HG03135 (cell line): ENCODE data around the gene EFNB3.
A peak's percentile ranks its signal among the peaks of the same experiment; 100 is the strongest.

ENCODE experiments used
- ATAC-seq: cut with Tn5 transposase; IDR thresholded peaks from one replicate; pipeline ENCODE4 v1.9.1; 2021; ENCODE audit warnings: mild to moderate bottlenecking, moderate library complexity; ENCODE audit not compliant: unreplicated experiment

Gene EFNB3, protein sequence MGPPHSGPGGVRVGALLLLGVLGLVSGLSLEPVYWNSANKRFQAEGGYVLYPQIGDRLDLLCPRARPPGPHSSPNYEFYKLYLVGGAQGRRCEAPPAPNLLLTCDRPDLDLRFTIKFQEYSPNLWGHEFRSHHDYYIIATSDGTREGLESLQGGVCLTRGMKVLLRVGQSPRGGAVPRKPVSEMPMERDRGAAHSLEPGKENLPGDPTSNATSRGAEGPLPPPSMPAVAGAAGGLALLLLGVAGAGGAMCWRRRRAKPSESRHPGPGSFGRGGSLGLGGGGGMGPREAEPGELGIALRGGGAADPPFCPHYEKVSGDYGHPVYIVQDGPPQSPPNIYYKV

DNA sequence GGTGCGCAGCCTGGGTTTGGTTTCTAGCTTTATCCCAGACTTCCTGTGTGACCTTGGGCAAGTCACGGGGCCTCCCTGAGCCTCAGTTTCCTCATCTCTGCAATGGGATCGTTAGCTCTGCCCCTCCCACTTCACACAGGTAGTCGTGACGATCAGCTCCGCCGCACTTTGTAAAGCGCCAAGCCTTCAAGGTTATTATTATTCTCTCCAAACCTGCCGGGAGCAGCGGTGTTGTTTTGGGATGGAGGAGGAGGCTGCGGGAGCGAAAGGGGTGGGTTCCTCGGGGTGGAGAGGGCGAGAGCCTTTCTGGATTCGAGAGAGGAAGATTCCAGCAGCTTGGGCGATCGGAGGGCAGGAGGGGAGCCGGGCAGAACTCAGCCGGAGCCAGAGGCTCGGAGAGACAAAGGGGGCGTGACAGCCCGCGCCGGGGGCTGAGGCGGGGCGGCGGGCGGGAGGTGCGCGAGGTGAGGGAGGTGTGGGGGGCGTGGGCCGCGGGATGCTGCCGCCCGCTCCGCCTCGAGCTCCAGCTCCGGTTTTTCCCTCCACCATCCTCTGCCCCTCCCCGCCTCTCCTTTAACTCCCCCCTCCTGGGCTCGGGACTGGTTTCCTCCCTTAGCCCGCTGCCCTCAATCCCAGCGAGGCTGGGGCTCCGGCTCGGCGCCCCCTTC is at the start of gene EFNB3:
Gene EFNB3 (plus strand): TSS at position 602 of the 668 bp plus-strand sequence. CDS start 397 bp downstream, outside the sequence.
- ATAC-seq = no peak

DNA sequence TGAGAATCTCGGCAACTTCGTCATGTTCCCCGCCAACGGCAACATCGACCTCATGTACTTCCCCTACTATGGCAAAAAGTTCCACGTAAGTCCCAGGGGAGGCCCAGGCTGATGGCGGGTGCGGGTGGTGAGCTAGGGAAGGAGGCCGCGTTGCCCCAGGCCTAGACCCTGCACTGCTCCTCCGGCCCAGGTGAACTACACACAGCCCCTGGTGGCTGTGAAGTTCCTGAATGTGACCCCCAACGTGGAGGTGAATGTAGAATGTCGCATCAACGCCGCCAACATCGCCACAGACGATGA is 49.5 kb upstream of the EFNB3 start:
- ATAC-seq = no peak

DNA sequence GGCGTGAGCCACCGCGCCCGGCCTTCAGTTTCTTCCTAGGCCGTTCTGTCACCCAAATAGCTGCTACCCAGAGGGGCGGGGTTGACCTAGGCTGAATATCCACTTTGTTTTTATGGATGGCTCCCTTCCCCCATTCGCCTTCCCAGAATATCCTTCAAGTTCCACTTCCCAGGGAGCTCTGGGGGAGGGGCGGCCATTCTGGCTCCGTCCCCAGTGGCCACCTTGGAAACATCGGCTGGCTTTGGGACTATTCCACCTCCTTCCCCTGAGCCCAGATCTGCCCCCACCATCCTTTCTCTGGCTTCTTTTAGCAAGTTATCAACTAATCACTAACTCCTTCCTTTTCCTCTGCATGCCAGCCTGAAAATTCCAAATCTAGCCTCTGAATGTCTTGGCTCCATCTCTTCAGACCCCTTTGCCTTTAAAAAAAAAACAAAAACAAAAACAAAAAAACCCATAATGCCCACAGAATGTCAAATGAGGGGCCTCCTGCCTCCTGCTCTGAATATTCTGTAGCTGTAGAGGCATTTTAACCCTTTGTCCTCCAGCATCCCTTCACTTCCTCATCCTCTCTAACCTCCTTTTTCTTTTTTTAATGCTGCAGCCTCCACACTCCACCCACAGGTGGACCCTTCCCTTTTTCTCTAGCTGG is 47.9 kb upstream of the EFNB3 start:
- ATAC-seq = no peak

DNA sequence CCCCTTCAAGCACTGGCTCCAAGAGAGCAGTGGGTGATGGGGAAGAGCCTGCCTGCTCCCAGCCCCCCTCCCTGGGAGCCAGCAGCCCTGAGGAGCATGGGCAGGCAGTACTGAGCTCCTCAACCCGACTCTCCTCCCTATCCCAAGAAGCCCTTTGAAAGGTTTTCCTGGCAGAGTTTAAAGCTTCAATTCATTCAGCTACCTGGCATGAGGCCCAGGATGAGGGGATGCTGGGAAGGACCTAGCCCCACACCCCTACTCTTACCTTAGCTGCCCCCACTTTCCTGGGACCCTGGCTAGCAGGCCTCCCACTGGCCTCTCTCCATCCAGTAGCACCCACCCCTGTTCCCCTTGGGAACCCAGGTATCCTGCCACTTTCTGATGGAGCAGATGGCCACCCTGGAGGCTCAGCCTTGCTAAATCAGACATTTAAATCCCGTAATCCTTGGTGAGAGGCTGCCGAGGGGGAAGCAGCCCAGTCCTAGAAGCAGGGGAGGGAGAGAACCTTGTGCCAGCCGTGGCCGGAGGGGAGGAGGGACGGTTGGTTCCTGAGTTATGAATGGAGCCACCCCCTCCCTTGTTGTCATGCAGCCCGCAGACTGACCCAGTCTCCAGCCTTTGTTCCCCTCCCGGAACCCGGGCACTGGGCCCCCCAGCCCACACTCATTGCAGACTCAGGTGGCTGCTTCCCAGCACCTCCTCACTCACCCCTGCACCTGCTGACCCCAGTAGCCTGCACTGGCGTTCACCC is 37.2 kb upstream of the EFNB3 start:
- no peak for ATAC-seq

DNA sequence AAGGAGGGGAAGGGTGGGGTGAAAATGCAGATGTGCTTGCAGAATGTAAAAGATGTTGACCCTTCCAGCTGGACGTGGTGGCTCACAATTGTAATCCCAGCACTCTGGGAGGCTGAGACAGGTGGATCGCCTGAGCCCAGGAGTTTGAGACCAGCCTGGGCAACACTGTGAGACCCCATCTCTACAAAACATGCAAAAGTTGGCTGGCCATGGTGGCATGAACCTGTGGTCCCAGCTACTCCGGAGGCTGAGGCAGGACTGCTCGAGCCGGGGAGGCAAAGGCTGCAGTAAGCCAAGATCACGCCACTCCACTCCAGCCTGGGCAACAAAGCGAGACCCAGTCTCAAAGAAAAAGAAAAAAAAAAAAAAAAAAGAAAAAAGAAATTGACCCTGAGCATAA is 36.5 kb upstream of the EFNB3 start:
- ATAC-seq = no peak

DNA sequence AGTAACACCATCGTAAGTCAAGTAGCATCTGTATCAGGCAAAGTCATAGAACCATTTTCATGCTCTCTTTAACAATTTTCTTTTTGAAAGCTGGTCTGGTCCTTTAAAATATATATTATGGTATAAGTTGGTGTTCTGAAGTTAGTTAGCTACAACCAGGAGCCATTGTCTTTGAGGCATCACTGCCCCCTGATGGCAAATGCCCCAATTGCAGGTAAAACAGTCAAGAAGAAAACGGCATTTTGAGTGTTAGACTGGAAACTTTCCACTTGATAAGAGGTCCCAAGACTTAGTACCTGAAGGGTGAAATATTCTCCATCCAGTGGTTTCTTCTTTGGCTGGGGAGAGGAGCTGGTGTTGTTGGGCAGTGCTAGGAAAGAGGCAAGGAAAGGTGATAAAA is 31.8 kb upstream of the EFNB3 start:
- no peak for ATAC-seq

DNA sequence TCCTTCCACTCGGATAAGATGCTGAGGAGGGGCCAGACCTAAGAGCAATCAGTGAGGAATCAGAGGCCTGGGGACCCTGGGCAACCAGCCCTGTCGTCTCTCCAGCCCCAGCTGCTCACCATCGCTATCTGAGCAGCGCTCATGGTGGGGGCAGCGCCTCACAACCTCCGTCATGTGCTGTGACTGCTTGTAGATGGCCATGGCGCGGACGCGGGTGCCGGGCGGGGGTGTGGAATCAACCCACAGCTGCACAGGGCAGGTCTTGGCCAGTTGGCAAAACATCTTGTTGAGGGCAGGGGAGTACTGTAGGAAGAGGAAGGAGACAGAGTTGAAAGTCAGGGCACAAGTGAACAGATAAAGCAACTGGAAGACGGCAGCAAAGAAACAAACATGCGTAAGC is 30.1 kb upstream of the EFNB3 start:
- ATAC-seq = no peak

DNA sequence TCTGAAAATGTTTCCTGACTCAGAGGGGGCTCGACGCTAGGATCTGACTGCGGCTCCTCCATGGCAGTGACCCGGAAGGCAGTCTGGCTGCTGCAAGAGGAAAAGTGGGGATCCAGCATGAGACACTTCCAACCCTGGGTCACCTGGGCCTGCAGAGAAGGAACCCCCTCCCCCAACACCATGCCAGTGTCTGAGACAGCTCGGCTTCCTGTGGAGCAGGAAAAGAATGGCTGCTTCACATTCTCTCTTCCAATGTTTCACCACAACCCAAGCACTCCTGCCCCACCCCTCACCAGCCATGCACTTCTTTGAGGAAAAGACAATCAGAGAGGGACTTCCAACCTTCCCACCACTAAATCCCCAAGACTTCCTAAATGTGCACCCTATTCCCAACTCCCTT is 28.5 kb upstream of the EFNB3 start:
- no peak for ATAC-seq

DNA sequence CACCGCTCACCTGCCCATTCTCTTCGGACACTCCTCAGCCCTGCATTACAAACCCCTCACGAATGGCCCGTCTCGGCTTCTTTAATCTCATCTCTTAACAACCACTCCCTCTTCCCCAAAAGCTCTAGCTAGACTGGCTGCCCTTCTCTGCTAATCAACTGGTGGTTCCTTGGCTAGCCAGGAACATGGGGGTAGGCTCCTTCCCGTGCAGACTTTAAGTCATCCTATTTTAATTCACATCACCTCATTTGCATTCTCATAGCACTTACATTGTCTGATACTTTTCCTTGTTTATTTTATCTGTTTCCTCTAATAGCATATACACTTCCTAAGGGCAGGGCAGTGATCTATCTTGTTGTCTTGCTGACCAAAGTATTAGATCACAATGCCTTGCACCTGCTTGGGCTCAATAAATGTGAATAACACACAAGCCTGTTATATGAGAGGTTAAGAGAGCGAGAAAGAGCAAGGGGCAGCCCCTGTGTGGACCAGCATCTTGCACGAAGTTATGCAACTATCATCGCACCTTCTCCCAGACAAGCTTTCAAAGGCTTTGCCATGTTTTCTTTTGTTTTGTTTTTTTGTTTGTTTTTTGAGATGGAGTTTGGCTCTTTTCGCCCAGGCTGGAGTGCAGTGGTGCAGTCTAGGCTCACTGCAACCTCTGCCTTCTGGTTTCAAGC is 27.5 kb upstream of the EFNB3 start:
- ATAC-seq = no peak

DNA sequence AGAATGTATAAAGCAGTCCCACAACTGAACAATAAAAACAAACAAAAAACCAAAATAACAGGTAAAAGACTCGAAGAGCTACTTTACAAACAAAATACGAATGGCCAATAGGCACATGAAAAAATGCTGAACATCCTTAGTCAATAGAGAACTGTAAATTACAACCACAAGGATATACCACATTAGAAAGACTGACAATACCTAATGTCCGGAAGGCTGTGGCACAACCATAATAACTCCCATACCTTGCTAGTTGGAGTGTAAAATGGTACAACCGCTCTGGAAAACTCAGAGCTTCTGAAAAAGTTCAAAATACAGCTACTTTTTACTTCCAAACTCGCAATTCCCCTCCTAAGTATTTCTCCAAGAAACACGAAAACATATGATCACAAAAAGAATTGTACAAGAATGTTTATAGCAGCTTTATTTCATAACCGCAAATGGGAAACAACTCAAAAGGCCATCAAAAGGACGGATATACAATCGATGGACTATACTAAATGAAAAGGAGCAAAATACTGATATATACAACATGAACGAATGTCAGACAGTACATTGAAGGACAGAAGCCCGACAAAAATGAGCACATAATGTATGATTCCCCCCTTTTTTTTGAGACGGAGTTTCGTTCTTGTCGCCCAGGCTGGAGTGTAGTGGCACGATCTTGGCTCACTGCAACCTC is 20.0 kb upstream of the EFNB3 start:
- no peak for ATAC-seq

DNA sequence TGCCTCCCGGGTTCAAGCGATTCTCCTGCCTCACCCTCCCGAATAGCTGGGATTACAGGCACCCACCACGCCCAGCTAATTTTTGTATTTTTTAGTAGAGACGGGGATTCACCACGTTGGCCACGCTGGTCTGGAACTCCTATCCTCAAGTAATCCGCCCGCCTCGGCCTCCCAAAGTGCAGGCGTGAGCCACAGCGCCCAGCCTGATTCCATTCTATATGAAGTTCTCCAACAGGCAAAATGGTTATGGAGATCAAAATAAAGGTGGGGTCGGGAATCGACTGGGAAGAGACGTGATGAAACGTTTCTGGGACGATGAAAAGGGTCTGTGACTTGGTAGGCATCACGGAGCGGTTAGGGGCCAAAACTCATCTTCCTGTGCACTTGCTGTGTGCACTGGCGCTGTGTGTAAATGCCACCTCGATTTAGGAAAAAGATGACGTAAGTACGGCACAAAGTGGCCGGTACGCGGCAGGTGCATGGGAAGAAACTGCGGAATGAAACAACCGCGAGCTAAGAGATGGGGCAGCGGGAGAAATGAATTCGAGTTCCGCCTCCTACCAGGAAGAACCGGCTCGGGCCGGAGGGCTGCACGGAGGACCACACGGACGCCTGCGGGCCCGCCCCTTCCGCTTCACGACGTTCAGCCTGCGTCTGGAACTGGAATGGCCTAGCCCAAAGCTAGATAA is 19.3 kb upstream of the EFNB3 start:
- ATAC-seq = peak; percentile 48

DNA sequence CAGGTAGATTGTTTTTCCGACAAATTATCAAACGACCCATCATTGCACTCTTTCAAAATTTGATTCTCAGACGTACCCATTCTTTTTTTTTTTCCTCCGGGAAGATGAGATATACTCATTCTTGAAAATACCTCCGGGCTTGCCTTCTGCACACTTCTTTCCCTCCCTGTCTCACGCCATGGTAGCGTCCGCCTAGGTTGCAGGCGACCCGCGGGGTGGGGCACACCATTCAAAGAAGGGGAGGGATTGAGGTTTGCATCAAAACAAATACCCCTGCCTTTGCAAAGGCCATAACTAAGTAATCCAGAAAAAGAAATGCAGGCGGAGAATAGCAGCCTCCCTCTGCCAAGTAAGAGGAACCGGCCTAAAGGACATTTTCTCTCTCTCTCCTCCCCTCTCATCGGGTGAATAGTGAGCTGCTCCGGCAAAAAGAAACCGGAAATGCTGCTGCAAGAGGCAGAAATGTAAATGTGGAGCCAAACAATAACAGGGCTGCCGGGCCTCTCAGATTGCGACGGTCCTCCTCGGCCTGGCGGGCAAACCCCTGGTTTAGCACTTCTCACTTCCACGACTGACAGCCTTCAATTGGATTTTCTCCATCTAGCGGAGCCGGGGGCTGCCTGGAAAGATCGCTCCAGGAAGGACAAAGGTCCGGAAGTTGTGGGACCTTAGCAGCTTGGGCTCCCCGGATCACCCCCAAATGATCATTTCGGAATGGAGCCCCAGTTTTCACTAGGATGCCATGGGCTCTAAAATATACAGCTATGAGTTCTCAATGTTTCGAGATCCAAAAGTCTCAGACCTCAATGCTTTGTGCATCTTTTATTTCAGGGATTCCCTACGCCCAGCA is 18.6 kb upstream of the EFNB3 start:
- ATAC-seq = peak; percentile 39

DNA sequence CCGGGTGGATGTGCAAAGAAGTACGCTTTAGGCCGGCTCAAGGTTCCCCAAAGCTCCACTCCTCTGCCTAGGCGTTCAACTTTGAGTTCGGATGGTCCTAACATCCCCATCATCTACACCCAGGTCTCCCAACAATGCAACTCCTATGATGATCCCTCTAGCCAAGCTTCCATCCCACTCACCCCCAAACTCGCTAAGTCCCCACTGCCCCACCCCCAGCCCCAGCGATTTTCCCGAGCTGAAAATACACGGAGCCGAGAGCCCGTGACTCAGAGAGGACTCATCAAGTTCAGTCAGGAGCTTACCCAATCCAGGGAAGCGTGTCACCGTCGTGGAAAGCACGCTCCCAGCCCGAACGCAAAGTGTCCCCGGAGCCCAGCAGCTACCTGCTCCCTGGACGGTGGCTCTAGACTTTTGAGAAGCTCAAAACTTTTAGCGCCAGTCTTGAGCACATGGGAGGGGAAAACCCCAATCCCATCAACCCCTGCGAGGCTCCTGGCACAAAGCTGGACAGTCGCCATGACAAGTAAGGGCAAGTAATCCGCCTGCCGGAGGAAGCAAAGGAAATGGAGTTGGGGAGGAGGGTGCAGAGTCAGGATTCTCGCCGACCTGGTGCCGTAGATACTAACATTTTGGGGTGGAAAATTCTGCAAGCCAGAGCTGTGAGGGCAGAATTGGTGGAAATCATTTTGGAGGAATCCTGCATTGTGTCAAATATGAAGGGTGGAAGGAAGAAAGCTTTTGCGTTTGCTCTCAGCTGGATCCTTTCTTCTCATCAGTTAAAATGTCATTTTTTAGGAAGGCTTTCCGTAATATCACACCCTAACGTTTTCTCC is 17.7 kb upstream of the EFNB3 start, which contains the start of gene TP53:
Gene TP53 (minus strand): TSS at position 419 of the 836 bp plus-strand sequence. CDS start 10,896 bp downstream, outside the sequence.
- peak; percentile 36 for ATAC-seq

DNA sequence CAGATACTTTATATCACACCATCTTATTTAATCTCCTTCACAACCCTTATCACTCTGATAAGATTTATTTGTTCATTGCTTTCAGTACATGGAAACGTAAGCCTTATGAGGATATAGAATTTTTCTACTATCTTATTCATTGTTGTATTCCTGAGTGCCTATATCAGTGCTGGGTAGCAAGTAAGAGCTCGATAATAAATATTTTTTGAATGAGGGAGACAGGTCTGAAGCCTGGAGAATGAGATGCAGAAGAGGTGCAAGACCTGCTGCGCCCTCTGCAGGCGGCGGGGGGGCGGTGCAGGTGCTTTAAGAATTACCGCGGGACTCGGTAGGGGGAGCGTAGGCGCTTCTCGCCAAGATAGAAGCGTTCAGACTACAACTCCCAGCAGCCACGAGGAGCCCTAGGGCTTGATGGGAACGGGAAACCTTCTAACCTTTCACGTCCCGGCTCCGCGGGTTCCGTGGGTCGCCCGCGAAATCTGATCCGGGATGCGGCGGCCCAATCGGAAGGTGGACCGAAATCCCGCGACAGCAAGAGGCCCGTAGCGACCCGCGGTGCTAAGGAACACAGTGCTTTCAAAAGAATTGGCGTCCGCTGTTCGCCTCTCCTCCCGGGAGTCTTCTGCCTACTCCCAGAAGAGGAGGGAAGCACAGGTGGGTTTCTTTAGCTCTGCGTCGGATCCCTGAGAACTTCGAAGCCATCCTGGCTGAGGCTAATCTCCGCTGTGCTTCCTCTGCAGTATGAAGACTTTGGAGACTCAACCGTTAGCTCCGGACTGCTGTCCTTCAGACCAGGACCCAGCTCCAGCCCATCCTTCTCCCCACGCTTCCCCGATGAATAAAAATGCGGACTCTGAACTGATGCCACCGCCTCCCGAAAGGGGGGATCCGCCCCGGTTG is 16.8 kb upstream of the EFNB3 start, which contains the start of gene WRAP53:
Gene WRAP53 (plus strand): TSS at position 570 of the 900 bp plus-strand sequence. CDS start 172 bp downstream, at position 742.
- ATAC-seq = peak; percentile 64

DNA sequence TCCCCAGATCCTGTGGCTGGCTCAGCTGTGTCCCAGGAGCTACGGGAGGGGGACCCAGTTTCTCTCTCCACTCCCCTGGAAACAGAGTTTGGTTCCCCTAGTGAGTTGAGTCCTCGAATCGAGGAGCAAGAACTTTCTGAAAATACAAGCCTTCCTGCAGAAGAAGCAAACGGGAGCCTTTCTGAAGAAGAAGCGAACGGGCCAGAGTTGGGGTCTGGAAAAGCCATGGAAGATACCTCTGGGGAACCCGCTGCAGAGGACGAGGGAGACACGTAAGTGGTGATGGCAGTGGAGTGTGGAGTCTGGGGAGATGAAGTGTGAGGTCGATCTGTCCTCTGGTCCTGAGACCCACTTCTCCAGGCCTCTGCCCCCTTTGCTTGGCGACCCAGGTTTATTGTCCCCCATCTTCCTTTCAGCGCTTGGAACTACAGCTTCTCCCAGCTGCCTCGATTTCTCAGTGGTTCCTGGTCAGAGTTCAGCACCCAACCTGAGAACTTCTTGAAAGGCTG is 16.1 kb upstream of the EFNB3 start:
- no peak for ATAC-seq

DNA sequence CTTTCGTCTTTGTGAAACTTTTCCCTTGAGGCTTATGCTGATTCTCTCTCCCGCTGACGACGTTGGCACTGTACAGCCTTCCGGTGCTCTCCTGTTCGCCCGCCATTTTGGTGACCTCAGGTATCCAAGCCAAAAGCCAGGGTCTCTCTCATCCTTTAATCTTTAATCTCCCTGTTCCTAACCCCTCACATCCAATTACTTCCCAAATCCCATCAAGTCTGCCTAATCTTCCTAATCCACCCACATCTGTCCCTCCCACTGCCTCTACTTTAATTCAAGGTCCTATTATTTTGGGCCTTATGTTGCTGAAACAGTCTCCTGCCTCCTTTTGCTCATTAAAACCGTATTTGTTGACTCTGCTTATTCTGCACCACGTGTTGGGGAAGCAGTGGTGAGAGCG is 9.4 kb upstream of the EFNB3 start:
- ATAC-seq = no peak
